Hepatic stellate cell (primary cell): Measurements from ENCODE around the gene CD209.

Experiments
- DNase-seq: peaks from one replicate; pipeline ENCODE4 v3.0.0; 2011; ENCODE audit warnings: low spot score

The CD209 gene

DNA sequence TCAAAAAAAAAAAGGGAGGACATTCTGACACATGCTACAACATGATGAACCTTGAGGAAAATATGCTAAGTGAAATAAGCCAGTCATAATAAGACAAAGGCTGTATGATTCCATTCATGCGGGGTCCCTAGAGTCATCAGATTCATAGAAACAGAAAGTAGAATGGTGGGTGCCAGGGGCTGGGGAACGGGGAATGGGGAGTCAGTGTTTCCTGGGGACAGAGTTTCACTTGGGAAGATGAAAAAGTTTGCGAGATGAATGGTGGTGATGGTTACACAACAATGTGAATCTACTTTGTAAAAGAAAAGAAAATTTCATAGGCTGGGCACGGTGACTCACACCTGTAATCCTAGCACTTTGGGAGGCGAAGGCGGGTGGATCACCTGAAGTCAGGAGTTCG, 9.3 kb downstream of the CD209 start:
- no peak for DNase-seq

DNA sequence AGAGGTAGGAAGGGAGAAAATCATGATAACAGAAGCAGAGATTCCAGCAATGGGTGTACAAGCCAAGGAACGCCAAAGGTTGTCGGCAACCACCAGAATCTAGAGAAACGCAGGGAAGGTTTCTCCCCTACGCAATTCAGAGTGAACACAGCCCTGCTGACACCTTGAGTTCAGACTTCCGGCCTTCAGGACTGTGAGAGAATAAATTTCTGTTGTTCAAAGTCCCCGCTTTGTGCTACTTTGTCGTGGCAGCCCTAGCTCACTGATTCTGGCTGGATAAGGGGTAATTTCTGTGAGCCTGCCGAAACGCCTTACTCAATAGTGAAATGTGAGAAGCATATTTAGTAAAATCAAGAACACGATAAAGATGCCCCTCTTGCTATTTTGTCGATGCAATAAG, 10.1 kb downstream of the CD209 start:
- DNase-seq = no peak

DNA sequence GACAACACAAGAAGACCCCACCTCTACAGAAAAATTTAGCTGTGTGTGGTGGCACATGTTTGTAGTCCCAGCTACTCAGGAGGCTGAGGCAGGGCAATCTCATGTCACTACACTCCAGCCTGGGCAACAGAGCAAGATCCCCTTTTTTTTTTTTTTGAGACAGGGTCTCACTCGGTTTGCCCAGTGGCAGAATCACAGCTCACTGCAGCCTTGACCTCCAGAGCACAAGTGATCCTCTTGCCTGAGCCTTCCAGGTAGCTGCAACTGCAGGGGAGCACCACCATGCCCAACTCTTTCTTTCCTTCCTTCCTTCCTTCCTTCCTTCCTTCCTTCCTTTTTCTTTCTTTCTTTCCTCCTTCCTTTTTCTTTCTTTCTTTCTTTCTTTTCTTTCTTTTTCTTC, 11.2 kb downstream of the CD209 start:
- no peak for DNase-seq

DNA sequence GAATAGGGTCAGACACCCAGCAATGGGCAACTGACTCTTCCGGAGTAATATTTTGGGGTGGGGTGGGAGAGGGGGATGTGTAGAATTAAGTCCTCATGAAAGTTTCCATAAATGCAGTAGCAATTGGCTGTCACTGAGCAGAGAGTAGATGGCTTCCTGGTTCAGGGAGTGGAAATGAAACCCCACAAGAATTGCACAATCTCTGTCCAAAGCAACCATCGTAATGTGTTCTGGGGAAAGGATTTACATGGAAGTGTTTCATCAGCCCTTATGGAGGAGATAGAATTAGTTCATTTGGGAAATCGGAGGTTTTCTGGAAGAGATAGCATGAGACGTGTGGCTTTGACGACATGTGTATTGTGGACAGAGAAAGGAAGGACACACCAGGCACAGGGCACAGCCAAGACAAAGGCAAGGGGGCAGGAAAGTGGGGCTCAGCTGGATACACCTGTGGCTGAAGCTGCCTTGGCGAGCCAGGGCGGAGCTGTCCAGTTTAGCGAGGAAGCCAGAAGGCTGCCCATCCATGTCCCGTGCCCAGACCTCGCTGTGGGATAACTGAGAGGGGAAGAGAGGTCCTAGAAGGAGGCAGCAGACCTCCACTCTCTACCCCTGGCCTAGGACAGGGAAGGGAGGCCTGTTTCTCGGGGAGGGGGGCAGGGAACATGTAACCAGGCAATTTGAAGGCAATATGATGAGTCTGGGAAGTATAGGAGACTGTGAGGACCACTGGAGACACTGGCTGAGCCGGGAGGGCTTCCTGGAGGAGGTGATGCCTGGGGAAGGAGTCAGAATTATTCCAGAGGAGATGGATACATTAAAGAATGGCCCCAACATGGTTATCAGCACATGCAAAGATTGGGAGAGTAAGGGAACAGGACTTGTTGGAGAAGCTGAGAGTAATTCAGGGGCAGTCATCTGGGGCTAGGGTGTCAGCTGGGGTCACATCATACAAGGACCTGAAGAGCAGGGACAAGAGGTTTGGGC, 12.8 kb downstream of the CD209 start:
- no peak for DNase-seq

DNA sequence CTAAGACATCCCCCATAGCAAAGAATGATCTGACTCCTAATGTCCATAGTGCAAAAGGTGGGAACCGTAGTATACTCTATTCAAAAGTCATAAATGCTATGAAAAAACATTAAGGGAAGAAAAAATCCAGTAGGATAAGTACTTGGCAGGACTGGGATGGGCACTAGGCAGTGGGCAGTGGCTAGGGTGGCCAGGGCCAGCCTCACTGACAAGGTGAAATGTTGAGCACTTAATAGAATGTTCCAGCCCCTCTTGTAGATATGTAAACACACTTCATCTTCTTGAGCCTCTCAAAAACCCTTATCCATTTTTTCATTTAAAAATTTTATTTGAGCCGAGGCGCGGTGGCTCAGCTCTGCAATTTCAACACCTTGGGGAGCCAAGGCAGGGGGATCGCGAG, 14.0 kb downstream of the CD209 start:
- no peak for DNase-seq

DNA sequence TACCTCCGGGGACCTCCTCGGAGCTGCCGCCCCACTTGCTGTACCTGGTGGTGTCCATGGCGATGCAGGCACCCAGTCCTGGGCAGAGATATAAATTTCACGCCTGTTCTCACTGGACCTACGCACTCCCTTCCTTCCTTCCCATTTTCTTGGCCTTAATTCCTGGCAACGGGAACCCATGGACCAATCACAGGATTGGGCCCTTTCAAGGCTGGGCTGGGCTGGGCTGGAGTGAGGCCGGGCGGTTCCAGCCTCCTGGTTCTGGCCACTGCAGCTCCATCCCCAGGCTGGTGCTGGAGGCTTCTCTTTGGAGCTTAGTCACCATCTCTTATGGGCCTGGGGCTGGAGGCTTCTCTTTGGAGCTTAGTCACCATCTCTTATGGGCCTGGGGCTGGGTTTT, 15.3 kb downstream of the CD209 start, which contains the start of gene CLEC4G:
TSS of gene CLEC4G (minus strand) at position 66 of the 400 bp plus-strand sequence. CDS start at position 58, 8 bp downstream.
- no peak for DNase-seq

DNA sequence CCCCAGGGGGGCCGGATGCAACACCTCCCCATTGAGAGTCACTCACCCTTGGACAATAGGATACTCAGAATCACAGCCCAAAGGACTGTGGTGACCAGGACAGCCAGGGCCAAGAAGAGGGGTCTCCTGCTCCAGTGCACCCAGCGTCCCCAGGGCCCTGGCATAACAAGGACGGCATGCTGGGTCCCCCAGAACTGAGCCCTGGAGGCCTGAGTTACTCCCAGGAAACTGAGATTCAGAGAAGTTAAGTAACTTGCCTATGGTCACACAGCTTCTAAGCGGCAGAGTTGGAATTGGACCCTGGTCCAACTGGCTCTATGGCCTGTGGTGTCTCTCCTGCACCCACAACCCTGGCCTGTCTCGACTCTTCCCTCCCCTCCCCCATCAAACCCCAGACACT, 15.7 kb downstream of the CD209 start:
- no peak for DNase-seq

DNA sequence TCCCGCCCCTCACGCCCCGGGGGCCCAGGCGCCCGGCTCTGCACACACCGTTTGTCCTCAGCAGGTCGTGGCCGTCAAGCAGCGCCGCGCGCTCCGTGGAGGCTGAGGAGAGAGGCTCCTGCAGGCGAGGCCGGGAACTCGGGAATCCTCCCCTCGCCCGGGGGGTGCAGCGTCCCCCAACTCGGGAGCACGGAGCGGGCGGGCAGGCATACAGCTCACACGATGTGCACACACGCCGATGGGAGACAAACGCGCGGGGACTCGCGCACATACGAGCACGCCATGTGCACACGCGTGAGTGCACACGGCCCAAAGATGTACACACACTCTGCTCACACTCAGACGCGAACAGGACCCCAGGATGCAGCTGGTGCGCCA, 16.1 kb downstream of the CD209 start:
- DNase-seq = no peak

DNA sequence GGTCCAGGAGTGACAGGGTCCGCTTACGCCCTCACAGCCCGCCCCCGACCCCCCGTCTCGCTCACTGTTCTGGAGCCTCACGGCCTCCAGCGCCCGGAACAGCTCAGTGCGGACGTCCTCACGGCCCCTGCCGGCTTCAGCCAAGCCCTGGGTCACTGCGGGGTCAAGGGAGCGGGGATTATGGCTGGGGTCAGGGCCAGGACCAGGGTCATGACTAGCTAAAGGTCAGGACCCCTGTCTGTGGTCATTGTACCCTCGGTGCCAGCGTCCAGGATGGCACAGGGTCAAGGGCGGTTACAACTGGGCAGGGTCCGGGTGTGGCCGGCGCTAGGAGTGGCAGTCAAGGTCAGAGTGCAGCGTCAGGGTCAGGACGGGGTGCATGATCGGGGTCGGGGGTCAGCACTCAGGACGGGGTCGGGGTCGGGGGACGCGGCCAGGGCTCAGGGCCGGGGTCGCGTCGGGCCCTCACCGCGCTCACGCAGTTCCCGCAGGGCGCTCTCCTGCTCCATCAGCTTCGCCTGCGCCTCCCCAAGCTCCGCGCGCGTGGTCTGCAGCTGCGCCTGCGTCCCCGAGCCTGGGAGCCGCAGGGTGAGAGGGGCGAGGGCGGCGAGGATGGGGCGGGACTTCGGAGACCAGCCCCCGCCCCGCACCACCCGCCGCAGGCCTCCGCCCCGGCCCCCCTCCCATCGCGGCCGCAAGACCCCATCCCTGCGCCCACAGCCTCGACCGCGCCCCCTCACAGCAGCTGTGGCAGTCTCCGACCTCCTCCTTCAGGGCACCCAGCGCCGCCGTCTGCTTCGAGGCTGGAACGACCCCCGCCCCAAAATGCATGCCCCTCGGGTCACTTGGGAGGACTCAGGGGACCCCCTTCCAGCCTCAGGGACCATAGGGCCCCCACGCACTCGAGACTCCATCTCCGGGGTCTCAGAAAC, 16.8 kb downstream of the CD209 start:
- no peak for DNase-seq

DNA sequence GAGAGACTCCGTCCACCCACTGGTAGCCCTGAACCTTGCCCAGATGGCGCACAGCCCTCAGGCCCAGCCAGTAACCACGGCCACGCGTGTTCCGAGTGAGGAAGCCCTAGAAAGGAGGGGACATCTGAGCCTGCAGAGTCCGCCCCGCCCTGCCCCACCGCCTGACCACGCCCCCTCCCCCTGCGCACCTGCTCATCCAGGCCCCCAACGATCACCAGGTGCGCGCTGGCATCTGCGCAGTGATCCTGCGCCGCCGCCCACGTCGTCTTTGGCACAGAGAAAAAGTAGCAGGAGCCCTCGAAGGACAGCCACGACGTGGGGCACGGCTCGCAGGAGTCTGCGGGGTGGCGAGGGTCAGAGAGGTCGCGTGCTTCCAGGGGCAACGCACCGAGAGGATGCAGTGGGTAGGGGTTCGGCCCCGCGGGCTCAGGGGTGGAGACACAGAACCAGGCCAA, 17.5 kb downstream of the CD209 start:
- DNase-seq = no peak

DNA sequence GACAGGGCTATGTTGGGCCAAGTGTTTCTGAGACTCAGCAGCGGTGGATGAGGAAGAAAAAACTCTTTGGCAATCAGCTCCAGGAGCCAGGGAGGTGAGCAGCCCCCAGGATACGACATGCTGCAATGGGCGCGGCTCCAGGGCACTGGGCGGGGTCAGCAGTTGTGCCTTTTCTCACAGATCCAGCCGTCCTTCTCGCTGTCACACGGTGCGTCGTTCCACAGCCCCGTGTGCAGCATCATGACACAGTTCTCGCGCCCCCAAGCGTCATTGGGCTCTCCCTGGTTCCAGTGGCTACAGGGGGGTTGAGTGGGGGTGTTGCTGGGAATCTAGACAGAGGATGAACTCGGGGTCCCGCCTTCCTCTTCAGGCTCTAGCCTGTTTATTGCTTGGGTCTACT, 18.1 kb downstream of the CD209 start:
- DNase-seq = no peak

DNA sequence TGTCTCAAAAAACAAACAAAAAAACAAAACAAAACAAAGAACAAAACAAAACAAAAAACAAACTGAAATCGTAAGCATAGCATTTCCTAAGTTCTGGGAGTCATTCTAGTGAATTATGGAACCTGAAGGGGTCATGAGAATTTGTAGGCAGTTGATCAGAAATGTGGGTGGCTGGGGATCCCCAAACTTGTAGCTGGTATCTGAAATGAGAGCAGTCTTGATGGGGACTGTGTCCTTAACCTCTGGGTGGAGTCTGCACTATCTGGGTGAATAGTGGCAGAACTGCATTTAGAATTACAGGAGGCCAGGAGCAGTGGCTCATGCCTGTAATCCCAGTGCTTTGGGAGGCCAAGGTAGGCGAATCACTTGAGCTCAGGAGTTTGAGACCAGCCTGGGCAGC, 21.5 kb downstream of the CD209 start:
- no peak for DNase-seq

DNA sequence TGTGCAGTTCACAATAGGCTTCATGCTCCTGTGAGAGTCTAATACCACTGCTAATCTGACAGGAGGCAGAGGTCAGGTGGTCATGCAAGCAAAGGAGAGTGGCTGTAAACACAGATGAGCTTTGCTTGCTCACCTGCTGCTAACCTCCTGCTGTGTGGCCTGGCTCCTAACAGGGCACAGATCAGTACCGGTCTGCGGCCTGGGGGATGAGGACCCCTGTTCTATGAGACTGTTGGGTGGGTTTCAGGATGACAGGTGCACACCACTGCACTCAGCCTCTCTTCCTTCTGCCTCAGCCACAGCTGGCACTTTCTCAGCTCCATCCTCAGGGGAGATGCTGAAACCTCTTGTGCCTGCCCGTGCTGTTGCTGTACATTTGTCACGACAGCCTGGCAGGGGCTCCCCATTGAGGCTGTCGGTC, 25.1 kb downstream of the CD209 start:
- DNase-seq = no peak

DNA sequence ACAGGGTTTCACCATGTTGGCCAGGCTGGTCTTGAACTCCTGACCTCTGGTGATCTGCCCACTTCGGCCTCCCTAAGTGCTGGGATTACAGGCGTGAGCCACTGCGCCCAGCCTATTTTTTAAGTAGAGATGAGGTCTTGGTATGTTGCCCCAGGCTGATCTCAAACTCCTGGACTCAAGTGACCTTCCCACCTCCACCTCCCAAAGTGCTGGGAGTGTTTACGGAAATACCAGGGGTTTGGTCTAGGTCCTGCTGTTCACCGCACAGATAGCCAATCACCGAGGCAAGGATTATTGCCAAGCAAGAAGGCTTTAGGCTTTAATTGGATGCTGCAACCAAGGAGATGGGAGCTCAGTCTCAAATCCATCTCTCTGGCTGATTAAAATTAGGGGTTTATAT, 27.0 kb downstream of the CD209 start:
- DNase-seq = no peak

DNA sequence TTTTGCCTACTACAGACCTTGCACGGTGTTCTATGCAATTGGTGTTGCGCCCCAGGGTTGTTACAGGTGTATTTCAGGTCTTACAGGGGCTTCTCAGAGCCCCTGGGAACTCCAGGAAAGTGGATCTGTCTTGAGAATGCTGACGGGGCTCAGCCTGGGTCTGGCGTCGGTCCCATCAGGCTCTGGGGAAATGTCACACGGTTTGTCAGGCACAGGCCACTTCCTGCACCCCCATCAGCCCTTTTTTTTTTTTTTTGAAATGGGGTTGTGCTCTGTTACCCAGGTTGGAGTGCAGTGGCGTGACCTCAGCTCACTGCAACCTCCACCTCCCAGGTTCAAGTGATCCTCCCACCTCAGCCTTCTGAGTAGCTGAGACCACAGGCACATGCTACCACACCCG, 28.7 kb downstream of the CD209 start:
- no peak for DNase-seq

DNA sequence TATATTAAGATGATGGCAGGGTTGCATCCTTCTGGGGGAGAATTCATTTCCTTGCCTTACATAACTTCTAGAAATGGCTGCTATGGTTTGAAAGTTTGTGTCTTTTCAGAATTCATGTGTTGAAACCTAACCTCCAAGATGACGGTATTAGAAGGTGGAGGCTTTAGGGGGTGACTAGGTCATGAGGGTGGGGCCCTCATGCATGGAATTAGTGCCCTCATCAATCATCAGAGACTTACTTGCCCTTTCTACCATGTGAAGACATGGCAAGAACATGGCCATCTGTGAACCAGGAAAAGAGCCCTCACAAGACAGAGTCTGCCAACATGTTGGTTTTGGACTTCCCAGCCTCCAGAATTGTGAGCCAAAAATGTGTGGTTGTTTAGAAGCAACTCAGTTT, 30.6 kb downstream of the CD209 start:
- no peak for DNase-seq

DNA sequence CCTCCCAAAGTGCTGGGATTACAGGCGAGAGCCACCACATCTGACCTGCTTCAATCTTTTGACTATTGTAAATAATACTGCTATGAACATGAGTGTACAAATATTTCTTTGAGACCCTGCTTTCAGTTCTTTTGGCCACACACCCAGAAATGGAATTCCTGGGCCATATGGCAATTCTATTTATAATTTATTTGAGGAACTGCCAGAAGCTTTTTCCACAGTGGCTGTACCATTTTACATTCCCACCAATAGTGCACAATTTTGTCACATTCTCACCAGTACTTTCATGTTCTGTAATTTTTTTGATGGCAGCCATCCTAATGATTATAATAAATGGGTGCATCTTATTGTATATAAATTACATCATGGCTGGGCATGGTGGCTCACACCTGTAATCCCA, 31.7 kb downstream of the CD209 start:
- DNase-seq = no peak

DNA sequence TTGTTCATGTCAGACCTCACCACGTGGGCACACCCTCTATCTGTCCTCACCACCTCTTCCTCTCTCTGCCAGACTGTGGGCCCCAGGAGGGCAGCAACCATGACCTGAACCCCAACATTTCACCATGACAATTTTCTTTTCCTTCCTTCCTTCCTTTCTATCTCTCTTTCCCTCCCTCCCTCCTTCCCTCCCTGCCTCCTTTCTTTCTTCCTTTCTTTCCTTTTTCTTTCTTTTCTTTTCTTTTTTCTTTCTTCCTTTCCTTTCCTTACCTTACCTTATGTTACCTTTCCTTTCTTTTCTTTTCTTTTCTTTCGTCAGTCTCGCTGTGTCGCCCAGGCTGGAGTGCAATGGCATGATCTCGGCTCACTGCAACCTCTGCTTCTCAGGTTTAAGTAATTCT, 36.7 kb downstream of the CD209 start:
- no peak for DNase-seq

DNA sequence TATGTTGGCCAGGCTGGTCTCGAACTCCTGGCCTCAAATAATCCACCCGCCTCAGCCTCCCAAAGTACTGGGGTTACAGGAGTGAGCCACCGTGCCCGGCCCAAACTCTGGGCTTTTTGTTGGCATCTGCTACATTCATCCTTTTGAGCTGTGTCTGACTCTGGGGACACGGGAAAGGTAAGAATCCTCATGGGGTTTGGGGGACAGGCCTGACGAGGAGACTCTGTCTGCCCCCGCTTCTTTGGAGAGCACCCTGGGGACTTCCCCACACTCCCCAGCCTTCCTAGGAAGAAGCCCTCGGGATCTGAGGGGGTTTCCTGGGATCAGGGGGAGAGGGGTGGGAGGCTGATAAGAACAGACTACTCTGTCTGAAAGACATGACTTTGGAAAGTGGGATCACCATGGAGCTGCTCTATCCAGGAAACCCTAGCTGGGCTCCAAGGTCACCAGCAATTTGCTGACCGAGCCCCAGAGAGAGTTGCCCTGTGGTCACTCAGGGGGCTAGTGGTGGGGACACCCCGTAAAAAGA, 37.3 kb downstream of the CD209 start:
- no peak for DNase-seq

DNA sequence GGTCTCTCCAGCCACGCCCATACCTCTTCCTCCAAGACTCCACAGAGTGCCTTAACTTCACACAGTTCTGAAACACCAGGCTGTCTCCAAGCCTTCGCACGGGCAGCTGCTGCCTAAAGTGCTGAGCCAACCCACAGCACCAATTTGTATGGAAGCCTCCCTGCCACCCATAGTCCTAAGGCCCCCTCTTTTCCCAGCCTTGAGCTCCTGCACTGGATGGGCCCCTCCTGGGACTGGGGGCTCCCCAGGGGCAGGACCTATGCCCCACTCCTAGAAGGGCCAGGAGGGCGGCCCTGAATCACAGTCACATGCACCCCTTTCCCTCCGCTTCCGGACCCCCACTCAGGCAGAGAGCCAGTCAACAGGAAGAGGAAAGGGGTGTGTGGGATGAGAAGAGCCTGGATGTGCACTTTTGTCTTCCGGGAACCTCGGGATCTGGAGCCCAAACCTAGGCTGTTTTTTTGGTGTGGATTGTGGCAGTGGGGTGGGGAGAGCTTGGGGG, 40.3 kb downstream of the CD209 start:
- DNase-seq = no peak

DNA sequence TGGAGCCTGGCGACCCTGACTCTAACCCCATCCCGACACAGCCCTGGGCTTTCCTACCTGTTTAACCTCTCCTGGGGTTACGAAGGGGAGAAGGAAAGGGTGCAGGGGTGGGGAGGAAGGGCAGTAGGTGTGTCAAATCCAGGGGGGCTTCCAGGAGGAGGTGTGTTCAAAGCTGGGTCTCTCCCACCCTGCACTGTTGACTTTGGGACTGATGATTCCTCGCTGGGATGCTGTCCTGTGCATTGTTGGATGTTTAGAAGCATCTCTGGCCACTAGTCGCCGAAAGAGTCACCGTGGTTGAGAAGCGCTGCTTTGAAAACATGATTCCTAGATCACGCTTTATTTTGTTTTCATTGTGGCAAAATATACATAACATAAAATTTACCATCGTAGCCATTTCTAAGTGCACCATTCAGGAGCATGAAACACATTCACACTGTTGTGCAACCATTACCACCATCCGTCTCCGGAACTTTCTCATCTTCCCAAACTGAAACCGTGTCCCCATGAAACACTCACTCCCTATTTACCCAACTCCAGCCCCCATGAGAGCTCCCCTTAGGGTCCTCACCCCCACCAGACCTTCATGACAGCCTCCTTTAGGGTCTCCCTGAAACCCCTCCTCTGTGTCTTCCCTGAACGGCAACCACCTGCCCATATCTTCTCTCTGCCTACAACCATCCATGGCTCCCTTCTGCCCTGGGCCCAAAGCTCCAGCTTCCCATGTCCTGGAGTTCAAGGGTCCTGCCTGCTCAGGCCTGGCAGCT, 41.0 kb downstream of the CD209 start:
- DNase-seq = no peak
